RPMI8226 (cell line): Measurements from ENCODE around the gene SGPL1.

Experiments
- DNase-seq: peaks from one replicate; pipeline ENCODE4 v3.0.0-alpha.2; 2015

SGPL1 gene

GRCh38 chr10:70781461-70782051 is 34.2 kb upstream of the SGPL1 start:
- DNase-seq = no peak

GRCh38 chr10:70782086-70782745 is 33.5 kb upstream of the SGPL1 start:
- peak; percentile 11 for DNase-seq

GRCh38 chr10:70782746-70783680 is 32.7 kb upstream of the SGPL1 start:
- DNase-seq = no peak

GRCh38 chr10:70784016-70784415 is 31.7 kb upstream of the SGPL1 start:
- DNase-seq = no peak

GRCh38 chr10:70784471-70784870 is 31.3 kb upstream of the SGPL1 start:
- no peak for DNase-seq

GRCh38 chr10:70785190-70785589 is 30.6 kb upstream of the SGPL1 start, which contains the start of gene TBATA:
Gene TBATA (minus strand): TSS chr10:70785377. CDS start chr10:70783379, 1,998 bp downstream.
- DNase-seq = no peak

- DNase-seq = peak; percentile 14
Measured at GRCh38 chr10:70786799-70787415, 28.8 kb upstream of the SGPL1 start.

GRCh38 chr10:70791386-70792039 is 24.2 kb upstream of the SGPL1 start:
- DNase-seq = no peak

- DNase-seq = no peak
Measured at GRCh38 chr10:70795613-70796012, 20.1 kb upstream of the SGPL1 start.

GRCh38 chr10:70797840-70798239 is 17.9 kb upstream of the SGPL1 start:
- no peak for DNase-seq

- no peak for DNase-seq
Measured at GRCh38 chr10:70799124-70799523, 16.6 kb upstream of the SGPL1 start.

- DNase-seq = no peak
Measured at GRCh38 chr10:70801854-70802253, 13.9 kb upstream of the SGPL1 start.

GRCh38 chr10:70803775-70804420 is 11.8 kb upstream of the SGPL1 start:
- DNase-seq = no peak

- no peak for DNase-seq
Measured at GRCh38 chr10:70804421-70804808, 11.3 kb upstream of the SGPL1 start.

- no peak for DNase-seq
Measured at GRCh38 chr10:70805619-70806215, 10.0 kb upstream of the SGPL1 start.

- DNase-seq = no peak
Measured at GRCh38 chr10:70806841-70807240, 8.9 kb upstream of the SGPL1 start.

GRCh38 chr10:70807556-70807955 is 8.2 kb upstream of the SGPL1 start:
- no peak for DNase-seq

- no peak for DNase-seq
Measured at GRCh38 chr10:70809011-70809611, 6.6 kb upstream of the SGPL1 start.

GRCh38 chr10:70809726-70810125 is 6.0 kb upstream of the SGPL1 start:
- no peak for DNase-seq

GRCh38 chr10:70810967-70811366 is 4.8 kb upstream of the SGPL1 start:
- no peak for DNase-seq

GRCh38 chr10:70811881-70812280 is 3.9 kb upstream of the SGPL1 start:
- no peak for DNase-seq
